ENCODE data around the gene PRKG2. TPM values are rescaled to one million over a fixed set of nuclear protein-coding genes. Genes with fewer than 3 reads are reported as not detected.

The PRKG2 gene
- total and polyA plus RNA-seq, 7 donors: 0.01 to 0.28 TPM; not detected in 5

- intact Hi-C loops (cut with DNase I): loop anchor here in 1 of 2 donors (5.0 kb wide), 1 partner anchor 281 kb away; no protein-coding TSS in a partner anchor
Measured at GRCh38 chr4:81071013-81071412, 144.0 kb downstream of the PRKG2 start.

GRCh38 chr4:81069706-81070331 is 145.2 kb downstream of the PRKG2 start:
- H3K27ac ChIP-seq: no peak overlapping the region
- DNase-seq (peak in 1 of 2 donors; percentile 12), ATAC-seq (peak; percentile 36 to 75 (median 72))
- no peaks in the 10 kb centered on the region for H3K4me1 ChIP-seq
- H3K36me3 ChIP-seq (ENCODE audit: insufficient read depth in 1 of 2, low read depth in 1 of 2): no peaks in the 10 kb centered on the region
- WGBS, 3 donors: 8 to 10% (median 8%) methylated on average over 6 of the region's 6 CpGs
- H3K9me3 ChIP-seq: no peaks in the 10 kb centered on the region
- H3K4me3 ChIP-seq: no peak overlapping the region
- H3K27me3 ChIP-seq (ENCODE audit: insufficient read depth in 3 of 3, low read length in 2 of 3): no peaks in the 10 kb centered on the region
- intact Hi-C loops (cut with DNase I): loop anchor here (5.0 kb wide), 1 partner anchor 282 kb away; no protein-coding TSS in a partner anchor
- TF ChIP-seq CTCF (IDR thresholded peaks at IDR 0.05): peak; percentile 82

More at GRCh38 chr4:81071013-81071412, 144.0 kb downstream of the PRKG2 start:
- Histone ChIP-seq H3K9me3 (no peaks in the 10 kb centered on the region), H3K27me3 (ENCODE audit: insufficient read depth in 3 of 3, low read length in 2 of 3) (no peaks in the 10 kb centered on the region), H3K27ac (no peak overlapping the region), H3K4me3 (no peak overlapping the region), H3K36me3 (ENCODE audit: insufficient read depth in 1 of 2, low read depth in 1 of 2) (no peaks in the 10 kb centered on the region), H3K4me1 (no peaks in the 10 kb centered on the region)
- DNase-seq: no peak
- no peak for TF ChIP-seq CTCF (IDR thresholded peaks at IDR 0.05)
- WGBS, 3 donors: 17 to 32% (median 24%) methylated on average over 2 of the region's 2 CpGs
- no peak for ATAC-seq

GRCh38 chr4:81065446-81065845 is 149.6 kb downstream of the PRKG2 start:
- ATAC-seq (no peak), DNase-seq (no peak)
- Histone ChIP-seq H3K36me3 (ENCODE audit: insufficient read depth in 1 of 2, low read depth in 1 of 2) (no peaks in the 10 kb centered on the region), H3K27me3 (ENCODE audit: insufficient read depth in 3 of 3, low read length in 2 of 3) (no peaks in the 10 kb centered on the region), H3K27ac (no peak overlapping the region), H3K4me1 (no peaks in the 10 kb centered on the region), H3K4me3 (no peak overlapping the region), H3K9me3 (no peaks in the 10 kb centered on the region)
- intact Hi-C loops (cut with DNase I): loop anchor here in 1 of 2 donors (5.0 kb wide), 1 partner anchor 287 kb away; no protein-coding TSS in a partner anchor
- no peak for TF ChIP-seq CTCF (IDR thresholded peaks at IDR 0.05)
- WGBS, 3 donors: 51 to 66% (median 63%) methylated on average over 5 of the region's 5 CpGs

GRCh38 chr4:81062001-81062400 is 153.0 kb downstream of the PRKG2 start:
- Histone ChIP-seq H3K27me3 (ENCODE audit: insufficient read depth in 3 of 3, low read length in 2 of 3) (no peaks in the 10 kb centered on the region), H3K9me3 (no peaks in the 10 kb centered on the region), H3K27ac (no peak overlapping the region), H3K4me3 (no peak overlapping the region), H3K4me1 (no peaks in the 10 kb centered on the region), H3K36me3 (ENCODE audit: insufficient read depth in 1 of 2, low read depth in 1 of 2) (no peaks in the 10 kb centered on the region)
- WGBS, 3 donors: 30 to 39% (median 34%) methylated on average over 1 of the region's 1 CpG
- TF ChIP-seq CTCF (IDR thresholded peaks at IDR 0.05): no peak
- DNase-seq (no peak), ATAC-seq (no peak)
- intact Hi-C loops (cut with DNase I): no loop called here

GRCh38 chr4:81061344-81061730 is 153.7 kb downstream of the PRKG2 start:
- Histone ChIP-seq H3K36me3 (ENCODE audit: insufficient read depth in 1 of 2, low read depth in 1 of 2) (no peaks in the 10 kb centered on the region), H3K4me3 (no peak overlapping the region), H3K4me1 (no peaks in the 10 kb centered on the region), H3K9me3 (no peaks in the 10 kb centered on the region), H3K27ac (no peak overlapping the region), H3K27me3 (ENCODE audit: insufficient read depth in 3 of 3, low read length in 2 of 3) (no peaks in the 10 kb centered on the region)
- DNase-seq: no peak
- no peak for ATAC-seq
- intact Hi-C loops (cut with DNase I): no loop called here
- TF ChIP-seq CTCF (IDR thresholded peaks at IDR 0.05): no peak
